Spinal cord (tissue), 10 donors: ENCODE measurements around the gene WDR74. TPM values are rescaled to one million over a fixed set of nuclear protein-coding genes. Genes with fewer than 3 reads are reported as not detected.
A peak's percentile ranks its signal among the peaks of the same experiment; 100 is the strongest.

Experiments used
- DNase-seq, 6 donors: peaks; one replicate each; pipeline versions ENCODE4 v3.0.0 to v3.0.0-alpha.2; 2013 to 2015; ENCODE audit warnings: low spot score in 6 of 6, low read depth in 4 of 6
- H3K27ac ChIP-seq: one replicate; pipeline ENCODE4 v1.5.1; 2013; ENCODE audit warnings: low read depth, low read length, control low read depth
- H3K27me3 ChIP-seq: one replicate; pipeline ENCODE4 v1.6.1; 2013; ENCODE audit warnings: low read length; ENCODE audit not compliant: control insufficient read depth, insufficient read depth
- H3K36me3 ChIP-seq: one replicate; pipeline ENCODE4 v1.6.1; 2013; ENCODE audit warnings: low read length; ENCODE audit not compliant: control insufficient read depth, insufficient read depth
- H3K4me1 ChIP-seq: one replicate; pipeline ENCODE4 v1.6.1; 2013; ENCODE audit warnings: low read length; ENCODE audit not compliant: control insufficient read depth, insufficient read depth
- H3K4me3 ChIP-seq: one replicate; pipeline ENCODE4 v1.5.1; 2013; ENCODE audit warnings: low read depth, low read length, control low read depth
- H3K9me3 ChIP-seq: one replicate; pipeline ENCODE4 v1.6.1; 2013; ENCODE audit warnings: low read length; ENCODE audit not compliant: control insufficient read depth, insufficient read depth
- WGBS: methylation state at CpG from one replicate; pipeline ENCODE4 v1.1.5; 2013; ENCODE audit warnings: missing lambda C conversion rate; ENCODE audit not compliant: insufficient coverage; 5-methylcytosine and 5-hydroxymethylcytosine counted together
- polyA plus RNA-seq, 2 donors: library from polyadenylated mRNA; unstranded; fragments of 120-200 nt; gene quantifications; one replicate each; pipeline ENCODE4 v1.2.1, GENCODE V29; 2013; ENCODE audit not compliant: insufficient read length in 2 of 2
- small RNA-seq: library from RNA; depleted of rRNA; stranded (forward); fragments of <200 nt; gene quantifications from one replicate; pipeline ENCODE3, GENCODE V24; 2014; ENCODE audit warnings: low replicate concordance
- total RNA-seq, 2 donors: library from RNA; depleted of rRNA in 1 of 2; stranded (reverse); fragments of 120-200 nt in 1 of 2; fragments of >200 nt in 1 of 2; gene quantifications; one replicate each; pipeline versions ENCODE4 v1.2.3 to v1.2.4, GENCODE V29; 2013 to 2014
- donor health status: healthy.

WDR74 gene
- total and polyA plus RNA-seq, 4 donors = 25.5 to 45.5 (median 38.5) TPM

DNA sequence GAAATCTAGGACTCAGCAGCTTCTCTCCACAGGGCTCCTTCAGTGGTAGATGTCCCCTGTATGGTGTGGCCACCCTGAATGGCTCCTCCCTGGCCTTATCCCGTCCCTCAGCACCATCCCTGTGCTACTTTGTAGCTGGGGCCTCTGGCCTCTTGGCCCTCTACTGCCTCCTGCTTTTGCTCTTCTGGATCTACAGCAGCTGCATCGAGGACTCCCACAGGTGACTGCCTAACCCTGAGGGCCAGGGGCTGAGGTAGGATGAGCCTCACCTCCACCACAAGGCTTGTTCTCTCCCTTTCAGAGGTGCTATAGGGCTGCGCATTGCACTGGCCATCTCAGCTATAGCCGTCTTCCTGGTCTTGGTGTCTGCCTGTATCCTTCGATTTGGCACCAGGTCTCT is 50.4 kb downstream of the WDR74 start:
- H3K4me3 ChIP-seq = no peak overlapping the region
- H3K27me3 ChIP-seq = no peaks in the 10 kb centered on the region
- H3K9me3 ChIP-seq = no peaks in the 10 kb centered on the region
- no peak overlapping the region for H3K27ac ChIP-seq
- H3K4me1 ChIP-seq = peaks cover 40% of the 10 kb centered on the region
- no peak for DNase-seq
- peaks cover 64% of the 10 kb centered on the region for H3K36me3 ChIP-seq
- WGBS = 76% methylated on average over 2 of the region's 5 CpGs

GRCh38 chr11:62787005-62787759 is 52.2 kb downstream of the WDR74 start, which contains the start of gene TMEM179B:
TMEM179B (plus strand) TSS chr11:62787402; CDS start chr11:62787432, 30 bp downstream.
- peak within 1 kb of the TSS; percentile 88 for H3K4me3 ChIP-seq
- H3K4me1 ChIP-seq = peaks cover 36% of the 10 kb centered on the region
- WGBS = under 1% methylated on average over 88 of the region's 88 CpGs
- H3K27ac ChIP-seq = peak within 1 kb of the TSS; percentile 91
- H3K27me3 ChIP-seq = no peaks in the 10 kb centered on the region
- peak; percentile 92 to 100 (median 98) for DNase-seq
- no peaks in the 10 kb centered on the region for H3K9me3 ChIP-seq
- peaks cover 58% of the 10 kb centered on the region for H3K36me3 ChIP-seq

DNA sequence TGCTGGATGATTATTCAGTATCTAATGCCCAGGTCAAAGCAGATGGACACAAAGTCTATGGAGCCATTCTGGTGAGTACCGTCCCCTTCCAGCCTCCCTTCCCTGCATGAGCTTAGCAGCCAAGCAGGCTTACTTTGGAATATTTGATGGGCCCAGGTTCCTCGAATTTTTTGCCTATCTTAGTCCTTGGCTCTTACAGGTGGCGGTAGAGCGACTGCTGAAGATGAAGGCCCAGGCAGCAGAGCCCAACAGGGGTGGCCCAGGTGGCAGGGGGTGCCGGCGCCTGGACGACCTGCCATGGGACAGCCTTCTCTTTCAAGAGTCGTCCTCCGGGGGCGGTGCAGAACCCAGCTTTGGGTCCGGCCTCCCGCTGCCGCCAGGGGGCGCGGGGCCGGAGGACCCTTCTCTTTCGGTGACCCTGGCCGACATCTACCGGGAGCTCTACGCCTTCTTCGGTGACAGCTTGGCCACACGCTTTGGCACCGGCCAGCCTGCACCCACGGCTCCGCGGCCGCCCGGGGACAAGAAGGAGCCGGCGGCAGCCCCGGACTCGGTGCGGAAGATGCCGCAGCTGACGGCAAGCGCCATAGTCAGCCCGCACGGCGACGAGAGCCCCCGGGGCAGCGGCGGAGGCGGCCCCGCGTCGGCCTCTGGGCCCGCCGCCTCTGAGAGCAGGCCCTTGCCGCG is 52.9 kb downstream of the WDR74 start:
- H3K27me3 ChIP-seq = no peaks in the 10 kb centered on the region
- H3K4me3 ChIP-seq = peak overlapping the region; percentile 88
- no peaks in the 10 kb centered on the region for H3K9me3 ChIP-seq
- under 1% methylated on average over 50 of the region's 51 CpGs for WGBS
- peaks cover 59% of the 10 kb centered on the region for H3K36me3 ChIP-seq
- peak in 5 of 6 donors; percentile 60 to 95 (median 75) for DNase-seq
- peak overlapping the region; percentile 91 for H3K27ac ChIP-seq
- peaks cover 30% of the 10 kb centered on the region for H3K4me1 ChIP-seq

Small RNA genes lying within 50 kb of the gene (small RNA-seq; reads per million reads assigned to genes)
- gene MIR6514 = 0.67 reads per million, percentile 67 among the genes with 10 or more reads in this experiment
- not detected for gene RF00099
- not detected for gene RNU6-118P
- gene SNORD22 = not detected
- gene SNORD26 = not detected
- not detected for gene SNORD27
- not detected for gene SNORD28
- gene SNORD30 = 349 reads per million, percentile 99 among the genes with 10 or more reads in this experiment

Other genes starting within 250 kb of the WDR74 start
- 1 to 10 TPM; 4.3 to 9.0 TPM for gene TUT1, start 248.1 kb downstream of the WDR74 start, total RNA-seq
- gene TUT1, start 248.1 kb downstream of the WDR74 start, polyA plus RNA-seq = 10 to 100 TPM; 18.4 to 22.1 TPM
- gene MTA2, start 237.7 kb downstream of the WDR74 start, total RNA-seq = 10 to 100 TPM; 72.9 to 88.0 TPM
- gene MTA2, start 237.7 kb downstream of the WDR74 start, polyA plus RNA-seq = 10 to 100 TPM; 82.1 to 91.6 TPM
- 10 to 100 TPM; 10.5 to 30.2 TPM for gene EML3, start 226.8 kb downstream of the WDR74 start, total RNA-seq
- gene EML3, start 226.8 kb downstream of the WDR74 start, polyA plus RNA-seq = 10 to 100 TPM; 30.3 to 46.3 TPM
- gene ROM1, start 226.3 kb downstream of the WDR74 start, total RNA-seq = 10 to 100 TPM in 1 of 2 donors, 1 to 10 TPM in 1; 4.8 to 11.9 TPM
- gene ROM1, start 226.3 kb downstream of the WDR74 start, polyA plus RNA-seq = 10 to 100 TPM in 1 of 2 donors, 1 to 10 TPM in 1; 8.7 to 11.1 TPM
- gene B3GAT3, start 217.6 kb downstream of the WDR74 start, total RNA-seq = 10 to 100 TPM; 26.6 to 40.5 TPM
- gene B3GAT3, start 217.6 kb downstream of the WDR74 start, polyA plus RNA-seq = 10 to 100 TPM; 54.2 to 70.5 TPM
- 100 to 1,000 TPM; 119 to 161 TPM for gene GANAB, start 193.0 kb downstream of the WDR74 start, total RNA-seq
- 100 to 1,000 TPM; 169 to 195 TPM for gene GANAB, start 193.0 kb downstream of the WDR74 start, polyA plus RNA-seq
- gene INTS5, start 186.3 kb downstream of the WDR74 start, total RNA-seq = 10 to 100 TPM; 12.0 to 14.3 TPM
- gene INTS5, start 186.3 kb downstream of the WDR74 start, polyA plus RNA-seq = 10 to 100 TPM; 15.5 to 17.9 TPM
- gene C11orf98, start 174.4 kb downstream of the WDR74 start, total RNA-seq = 10 to 100 TPM; 21.4 to 66.0 TPM
- 10 to 100 TPM; 61.9 to 63.5 TPM for gene C11orf98, start 174.4 kb downstream of the WDR74 start, polyA plus RNA-seq
- 10 to 100 TPM in 1 of 2 donors, 1 to 10 TPM in 1; 6.0 to 13.7 TPM for gene CSKMT, start 174.3 kb downstream of the WDR74 start, total RNA-seq
- gene CSKMT, start 174.3 kb downstream of the WDR74 start, polyA plus RNA-seq = 1 to 10 TPM; 8.1 to 9.6 TPM
- gene UQCC3, start 167.9 kb downstream of the WDR74 start, total RNA-seq = 10 to 100 TPM in 1 of 2 donors, 1 to 10 TPM in 1; 5.4 to 15.2 TPM
- gene UQCC3, start 167.9 kb downstream of the WDR74 start, polyA plus RNA-seq = 10 to 100 TPM; 13.7 to 14.3 TPM
- gene LBHD1, start 167.3 kb downstream of the WDR74 start, total RNA-seq = 1 to 10 TPM; 2.9 to 6.1 TPM
- gene LBHD1, start 167.3 kb downstream of the WDR74 start, polyA plus RNA-seq = 10 to 100 TPM in 1 of 2 donors, 1 to 10 TPM in 1; 7.5 to 10.2 TPM
- gene UBXN1, start 160.5 kb downstream of the WDR74 start, total RNA-seq = 10 to 100 TPM; 32.0 to 89.6 TPM
- gene UBXN1, start 160.5 kb downstream of the WDR74 start, polyA plus RNA-seq = 100 to 1,000 TPM; 141 to 148 TPM
- 10 to 100 TPM in 1 of 2 donors, 1 to 10 TPM in 1; 3.2 to 15.0 TPM for gene LRRN4CL, start 150.1 kb downstream of the WDR74 start, total RNA-seq
- 1 to 10 TPM in 1 of 2 donors, under 1 TPM in 1; 0.40 to 3.2 TPM for gene LRRN4CL, start 150.1 kb downstream of the WDR74 start, polyA plus RNA-seq
- gene BSCL2, start 132.2 kb downstream of the WDR74 start, total RNA-seq = 100 to 1,000 TPM; 147 to 179 TPM
- gene BSCL2, start 132.2 kb downstream of the WDR74 start, polyA plus RNA-seq = 100 to 1,000 TPM; 224 to 261 TPM
- gene GNG3, start 131.9 kb downstream of the WDR74 start, total RNA-seq = 10 to 100 TPM; 25.6 to 54.8 TPM
- 100 to 1,000 TPM; 288 to 295 TPM for gene GNG3, start 131.9 kb downstream of the WDR74 start, polyA plus RNA-seq
- 10 to 100 TPM; 15.3 to 32.6 TPM for gene HNRNPUL2, start 112.1 kb downstream of the WDR74 start, total RNA-seq
- gene HNRNPUL2, start 112.1 kb downstream of the WDR74 start, polyA plus RNA-seq = 10 to 100 TPM; 62.8 to 69.3 TPM
- gene TTC9C, start 111.1 kb downstream of the WDR74 start, total RNA-seq = 10 to 100 TPM; 30.7 to 40.9 TPM
- 10 to 100 TPM; 34.8 to 47.5 TPM for gene TTC9C, start 111.1 kb downstream of the WDR74 start, polyA plus RNA-seq
- 10 to 100 TPM; 11.7 to 15.3 TPM for gene ZBTB3, start 85.4 kb downstream of the WDR74 start, total RNA-seq
- 10 to 100 TPM in 1 of 2 donors, 1 to 10 TPM in 1; 6.8 to 11.6 TPM for gene ZBTB3, start 85.4 kb downstream of the WDR74 start, polyA plus RNA-seq
- 100 to 1,000 TPM in 1 of 2 donors, 10 to 100 TPM in 1; 80.1 to 178 TPM for gene POLR2G, start 78.0 kb downstream of the WDR74 start, total RNA-seq
- gene POLR2G, start 78.0 kb downstream of the WDR74 start, polyA plus RNA-seq = 100 to 1,000 TPM; 145 to 152 TPM
- gene TAF6L, start 68.2 kb downstream of the WDR74 start, total RNA-seq = 10 to 100 TPM; 14.4 to 29.5 TPM
- 10 to 100 TPM; 27.1 to 37.6 TPM for gene TAF6L, start 68.2 kb downstream of the WDR74 start, polyA plus RNA-seq
- 10 to 100 TPM; 22.7 to 57.9 TPM for gene TMEM179B, start 52.2 kb downstream of the WDR74 start, total RNA-seq
- 10 to 100 TPM; 44.0 to 57.2 TPM for gene TMEM179B, start 52.2 kb downstream of the WDR74 start, polyA plus RNA-seq
- 10 to 100 TPM; 12.3 to 24.0 TPM for gene TMEM223, start 47.6 kb downstream of the WDR74 start, total RNA-seq
- 10 to 100 TPM; 23.2 to 25.5 TPM for gene TMEM223, start 47.6 kb downstream of the WDR74 start, polyA plus RNA-seq
- 10 to 100 TPM; 32.2 to 46.2 TPM for gene NXF1, start 34.1 kb downstream of the WDR74 start, total RNA-seq
- gene NXF1, start 34.1 kb downstream of the WDR74 start, polyA plus RNA-seq = 100 to 1,000 TPM in 1 of 2 donors, 10 to 100 TPM in 1; 89.7 to 106 TPM
- gene STX5, start 7.5 kb downstream of the WDR74 start, total RNA-seq = 10 to 100 TPM; 31.1 to 40.8 TPM
- 10 to 100 TPM; 46.0 to 48.5 TPM for gene STX5, start 7.5 kb downstream of the WDR74 start, polyA plus RNA-seq
- not detected for gene TEX54, start 6.7 kb downstream of the WDR74 start, total RNA-seq
- gene TEX54, start 6.7 kb downstream of the WDR74 start, polyA plus RNA-seq = under 1 TPM in 1 of 2 donors, not detected in 1; 0.57 TPM
- gene SLC3A2, start 41.3 kb upstream of the WDR74 start, total RNA-seq = 100 to 1,000 TPM; 170 to 372 TPM
- 100 to 1,000 TPM; 180 to 243 TPM for gene SLC3A2, start 41.3 kb upstream of the WDR74 start, polyA plus RNA-seq
- gene CHRM1, start 81.8 kb upstream of the WDR74 start, total RNA-seq = 1 to 10 TPM in 1 of 2 donors, under 1 TPM in 1; 0.89 to 4.4 TPM
- 1 to 10 TPM; 1.2 to 3.1 TPM for gene CHRM1, start 81.8 kb upstream of the WDR74 start, polyA plus RNA-seq
- gene SLC22A6, start 145.4 kb upstream of the WDR74 start, total RNA-seq = 100 to 1,000 TPM in 1 of 2 donors, 10 to 100 TPM in 1; 25.0 to 340 TPM
- 10 to 100 TPM; 12.2 to 81.1 TPM for gene SLC22A6, start 145.4 kb upstream of the WDR74 start, polyA plus RNA-seq
- 10 to 100 TPM; 13.3 to 95.5 TPM for gene SLC22A8, start 176.3 kb upstream of the WDR74 start, total RNA-seq
- gene SLC22A8, start 176.3 kb upstream of the WDR74 start, polyA plus RNA-seq = 10 to 100 TPM in 1 of 2 donors, under 1 TPM in 1; 0.46 to 44.7 TPM